Endothelial cell of umbilical vein (primary cell): ENCODE results near the gene SFXN2. TPM values are rescaled to one million over a fixed set of nuclear protein-coding genes. Genes with fewer than 3 reads are reported as not detected.

Experiments used
- BruUV-seq: library from RNA; stranded (reverse); fragments of 400-500 nt; replicated peaks from 2 replicates; lab custom pipeline; 2021; lab: Mats Ljungman, UMichigan
- CTCF ChIA-PET: fragments of 300-600, 350-600 bp; sonication (Branson Sonifier 250); formaldehyde crosslinking; loops from one replicate; lab custom pipeline; 2021; ENCODE audit warnings: antibody characterized with exemption, inconsistent platforms; lab: Charles Lee
- POLR2A ChIA-PET: fragments of 300-600, 350-600 bp; sonication (Branson Sonifier 250); formaldehyde crosslinking; loops from one replicate; lab custom pipeline; 2021; ENCODE audit warnings: antibody characterized with exemption, inconsistent platforms; lab: Charles Lee
- DNase-seq: peaks from one replicate; pipeline ENCODE4 v3.0.0-alpha.2; 2011; ENCODE audit warnings: low read depth, low spot score
- FAIRE-seq: peaks from 2 replicates; lab custom pipeline; 2011; peaks lifted over from hg19 to GRCh38; lab: Jason Lieb, UNC
- H2AFZ ChIP-seq: 2 replicates; pipeline ENCODE4 v1.6.0; 2012; ENCODE audit warnings: low read depth, low read length, control low read depth, inconsistent platforms
- H3K27ac ChIP-seq: 2 replicates; pipeline ENCODE4 v1.5.1; 2011; ENCODE audit warnings: low read depth, mild to moderate bottlenecking, control low read depth, low read length, moderate library complexity; ENCODE audit not compliant: insufficient read depth
- H3K27me3 ChIP-seq, 2 experiments: 2 replicates each; pipeline versions ENCODE4 v1.6.0 to v1.6.1; 2011; ENCODE audit warnings: low read length in 2 of 2, mixed read lengths in 1 of 2; ENCODE audit not compliant: control insufficient read depth in 2 of 2, insufficient read depth in 2 of 2
- H3K36me3 ChIP-seq, 2 experiments: 2 replicates in 1 of 2; 3 replicates in 1 of 2; pipeline ENCODE4 v1.5.1; 2011; ENCODE audit warnings: low read length in 2 of 2, mild to moderate bottlenecking in 1 of 2, moderate library complexity in 1 of 2; ENCODE audit not compliant: control insufficient read depth in 2 of 2, insufficient read depth in 2 of 2; ENCODE audit errors: extremely low read depth in 1 of 2
- H3K4me1 ChIP-seq: 3 replicates; pipeline ENCODE4 v1.5.1; 2011; ENCODE audit warnings: mild to moderate bottlenecking, low read length; ENCODE audit not compliant: control insufficient read depth, insufficient read depth; ENCODE audit errors: extremely low read depth
- H3K4me2 ChIP-seq: 2 replicates; pipeline ENCODE4 v1.6.1; 2011; ENCODE audit warnings: low read length, control low read depth, mixed read lengths; ENCODE audit not compliant: insufficient read depth
- H3K4me3 ChIP-seq, 3 experiments: fragments of 200-600 bp in 1 of 3; sonication (generic), shearing (Covaris generic) in 1 of 3; replicated peaks in 1 of 3; 2 replicates each; pipeline ENCODE4 v1.5.1; 2011 to 2016; ENCODE audit warnings: control low read depth in 3 of 3, low read length in 3 of 3, mild to moderate bottlenecking in 2 of 3, inconsistent platforms in 1 of 3, low read depth in 1 of 3, moderate library complexity in 1 of 3; ENCODE audit not compliant: insufficient read depth in 1 of 3
- H3K79me2 ChIP-seq: 2 replicates; pipeline ENCODE4 v1.6.0; 2012; ENCODE audit warnings: low read length, inconsistent platforms; ENCODE audit not compliant: control insufficient read depth, insufficient read depth
- H3K9ac ChIP-seq: replicated peaks from 2 replicates; pipeline ENCODE3; 2011; ENCODE audit warnings: low read length, control low read depth; ENCODE audit not compliant: insufficient read depth; ENCODE audit errors: extremely low read depth
- H3K9me1 ChIP-seq: replicated peaks from 3 replicates; pipeline ENCODE4 v1.6.0; 2011; ENCODE audit warnings: mild to moderate bottlenecking, low read length; ENCODE audit not compliant: control insufficient read depth, insufficient read depth; ENCODE audit errors: extremely low read depth
- H3K9me3 ChIP-seq: replicated peaks from 2 replicates; pipeline ENCODE4 v1.5.1; 2012; ENCODE audit warnings: low read length, inconsistent platforms; ENCODE audit not compliant: control insufficient read depth, insufficient read depth
- H4K20me1 ChIP-seq: replicated peaks from 2 replicates; pipeline ENCODE3; 2011; ENCODE audit warnings: mild to moderate bottlenecking, low read length; ENCODE audit not compliant: control insufficient read depth, insufficient read depth; ENCODE audit errors: extremely low read depth
- CTCF ChIP-seq, 2 donors: IDR thresholded peaks; 1 replicate in 1 of 2; 2 replicates in 1 of 2; pipeline ENCODE4 v1.5.1; 2011; ENCODE audit warnings: low read length in 2 of 2, mild to moderate bottlenecking in 2 of 2, moderate library complexity in 2 of 2, control low read depth in 1 of 2, inconsistent platforms in 1 of 2, low read depth in 1 of 2; ENCODE audit not compliant: insufficient read depth in 1 of 2; ENCODE audit errors: extremely low read depth in 1 of 2
- EZH2 ChIP-seq: IDR thresholded peaks from 2 replicates; pipeline ENCODE4 v1.6.1; 2012; ENCODE audit warnings: borderline replicate concordance, low read depth, mild to moderate bottlenecking, moderate library complexity, low read length, inconsistent platforms; ENCODE audit not compliant: severe bottlenecking
- FOS ChIP-seq: IDR thresholded peaks from 2 replicates; pipeline ENCODE4 v1.6.1; 2011; ENCODE audit warnings: mild to moderate bottlenecking, low read length, moderate library complexity, borderline replicate concordance; ENCODE audit not compliant: insufficient read depth
- GATA2 ChIP-seq: IDR thresholded peaks from 2 replicates; pipeline ENCODE4 v1.7.0; 2011; ENCODE audit warnings: low read depth, mild to moderate bottlenecking, moderate library complexity, mixed read lengths, low read length; ENCODE audit not compliant: insufficient read length, insufficient read depth
- JUN ChIP-seq: IDR thresholded peaks from 2 replicates; pipeline ENCODE4 v1.6.1; 2011; ENCODE audit warnings: borderline replicate concordance, low read depth; ENCODE audit not compliant: insufficient read length, insufficient read depth
- MYC ChIP-seq: IDR thresholded peaks from one replicate; pipeline ENCODE4 v1.6.1; 2011; ENCODE audit warnings: mild to moderate bottlenecking, low read depth, low read length
- POLR2A ChIP-seq: IDR thresholded peaks from 2 replicates; pipeline ENCODE4 v1.6.1; 2012; ENCODE audit warnings: low read depth, mild to moderate bottlenecking, control low read depth, low read length
- POLR2AphosphoS5 ChIP-seq: IDR thresholded peaks from 2 replicates; pipeline ENCODE4 v1.6.1; 2012; ENCODE audit warnings: low read depth, mild to moderate bottlenecking, control low read depth, low read length, moderate library complexity; ENCODE audit not compliant: insufficient read depth
- dilution Hi-C: fragments of 300-500 bp; cut with MboI; formaldehyde crosslinking; loops from one replicate; pipeline ENCODE4 v1.15.0; 2019; ENCODE audit warnings: low sequenced_read_pairs; ENCODE audit not compliant: extremely low pct_ligation_motif_present
- intact Hi-C: fragments of 100-400 bp; cut with micrococcal nuclease; formaldehyde crosslinking; loops from one replicate; pipeline ENCODE4 v1.10.0; 2022
- polyA plus RNA-seq, 4 experiments: library from polyadenylated mRNA; depleted of rRNA in 3 of 4; stranded (reverse) in 3 of 4; unstranded in 1 of 4; fragments of >200 nt; gene quantifications; 2 replicates each; pipeline versions ENCODE4 v1.2.1 to v1.2.3, GENCODE V29; 2011 to 2012; ENCODE audit warnings: missing spikeins in 1 of 4
- total RNA-seq: library from RNA; stranded (reverse); gene quantifications from 2 replicates; pipeline ENCODE4 v1.2.3, GENCODE V29; 2021
- TF ChIP-seq, protein P1 (sequence below): IDR thresholded peaks from 2 replicates; pipeline ENCODE4 v1.6.1; 2011; ENCODE audit not compliant: insufficient read depth, insufficient read length

Gene SFXN2
- total and polyA plus RNA-seq, 2 donors (not counting 3 experiments of a cell fraction or from before 2014, with no cell fraction given), result 9.8 to 17.0 TPM

DNA sequence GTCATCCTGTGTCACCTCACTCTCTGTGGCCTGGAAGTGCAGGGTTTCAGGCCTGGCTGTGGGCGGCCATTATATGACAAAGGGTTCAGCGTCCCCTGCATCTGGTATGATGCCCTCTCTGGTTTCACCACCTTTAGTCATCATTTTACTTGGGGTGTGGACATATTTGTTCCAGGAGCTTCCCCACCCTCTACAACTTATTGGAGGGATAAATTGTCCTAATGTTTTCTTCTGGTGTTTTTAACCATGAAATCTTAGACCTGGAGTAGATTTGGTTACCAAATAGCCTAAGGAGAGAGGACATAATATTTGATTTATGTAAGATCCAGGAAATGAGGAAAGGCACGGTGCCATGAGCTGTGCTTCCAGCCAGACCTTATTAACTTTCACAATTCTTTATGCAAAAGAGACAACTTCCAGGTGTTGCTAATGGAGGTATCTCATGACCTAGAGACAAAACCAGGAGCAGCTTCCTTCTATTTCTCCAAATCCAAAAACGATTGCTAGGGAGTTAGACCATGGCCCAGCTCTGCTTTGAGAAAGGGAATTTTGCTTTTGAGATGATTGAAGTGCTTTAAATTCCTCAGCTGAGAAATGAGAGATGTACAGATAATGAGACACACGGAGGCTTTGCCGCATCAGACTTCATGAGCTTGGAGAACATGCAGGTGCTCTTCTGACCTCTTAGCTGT lies 50.2 kb downstream of the SFXN2 start:
- H3K36me3 ChIP-seq, result no peaks in the 10 kb centered on the region
- H3K4me3 ChIP-seq, result no peak overlapping the region
- no peak for TF ChIP-seq GATA2
- no peak for TF ChIP-seq JUN
- no peak for TF ChIP-seq CTCF (IDR thresholded peaks at IDR 0.05; ENCODE audit: extremely low read depth in 1 of 2, insufficient read depth in 1 of 2, low read depth in 1 of 2, low read length in 2 of 2)
- TF ChIP-seq, protein P1, sequence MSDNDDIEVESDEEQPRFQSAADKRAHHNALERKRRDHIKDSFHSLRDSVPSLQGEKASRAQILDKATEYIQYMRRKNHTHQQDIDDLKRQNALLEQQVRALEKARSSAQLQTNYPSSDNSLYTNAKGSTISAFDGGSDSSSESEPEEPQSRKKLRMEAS, result no peak
- TF ChIP-seq FOS, result no peak
- TF ChIP-seq POLR2A, result no peak
- no peak for TF ChIP-seq EZH2
- TF ChIP-seq MYC, result no peak
- no peak for TF ChIP-seq POLR2AphosphoS5
- POLR2A ChIA-PET, result interaction anchor here (0.9 kb wide), 1 partner anchor 11 kb away, joined by 3 read pairs; no protein-coding TSS in a partner anchor
- no peaks in the 10 kb centered on the region for H4K20me1 ChIP-seq
- H3K9me1 ChIP-seq, result no peaks in the 10 kb centered on the region
- peaks cover 9% of the 10 kb centered on the region for H3K4me1 ChIP-seq
- no peaks in the 10 kb centered on the region for H3K27me3 ChIP-seq
- CTCF ChIA-PET, result interaction anchor here (1.0 to 2.6 kb wide), 7 partner anchors 11 to 137 kb away, joined by 3 to 17 read pairs (median 6); no protein-coding TSS in a partner anchor
- no peak overlapping the region for H2AFZ ChIP-seq
- dilution Hi-C loops (no loop called here), intact Hi-C loops (no loop called here)
- no peak for DNase-seq
- no peak for FAIRE-seq
- no peak overlapping the region for H3K27ac ChIP-seq
- H3K79me2 ChIP-seq, result peaks cover 2% of the 10 kb centered on the region
- no peak overlapping the region for H3K4me2 ChIP-seq
- H3K9ac ChIP-seq, result no peak overlapping the region
- no peaks in the 10 kb centered on the region for H3K9me3 ChIP-seq
- BruUV-seq, result no TSS peak
